Mucosa of stomach (tissue), 1 donor: ENCODE data around the gene PHF20.
"Not testable (repeated sequence)": the region's sequence is repeated elsewhere in the genome, so short reads cannot be mapped to it uniquely, and the experiment has no call there.

Experiments
- H3K27me3 ChIP-seq: one replicate; pipeline ENCODE4 v1.7.0; 2013; ENCODE audit warnings: mild to moderate bottlenecking, low read length; ENCODE audit not compliant: control insufficient read depth, insufficient read depth
- H3K36me3 ChIP-seq: one replicate; pipeline ENCODE4 v1.7.0; 2013; ENCODE audit warnings: low read length; ENCODE audit not compliant: control insufficient read depth, insufficient read depth
- H3K4me1 ChIP-seq: one replicate; pipeline ENCODE4 v1.7.0; 2013; ENCODE audit warnings: mild to moderate bottlenecking, low read length; ENCODE audit not compliant: control insufficient read depth, insufficient read depth
- H3K4me3 ChIP-seq: one replicate; pipeline ENCODE4 v1.7.0; 2013; ENCODE audit warnings: low read length
- H3K9ac ChIP-seq: one replicate; pipeline ENCODE4 v1.7.0; 2013; ENCODE audit warnings: mild to moderate bottlenecking, low read length, moderate library complexity
- H3K9me3 ChIP-seq: one replicate; pipeline ENCODE4 v1.7.0; 2013; ENCODE audit warnings: mild to moderate bottlenecking, low read length, moderate library complexity; ENCODE audit not compliant: control insufficient read depth
- donor health status: Pancreatic carcinoma.

The PHF20 gene

GRCh38 chr20:35981969-35982368 lies 210.2 kb downstream of the PHF20 start:
- no peak overlapping the region for H3K4me3 ChIP-seq
- H3K36me3 ChIP-seq, result no peaks in the 10 kb centered on the region
- H3K27me3 ChIP-seq, result no peaks in the 10 kb centered on the region
- no peak overlapping the region for H3K9ac ChIP-seq
- H3K4me1 ChIP-seq, result no peaks in the 10 kb centered on the region
- H3K9me3 ChIP-seq, result no peaks in the 10 kb centered on the region

GRCh38 chr20:35984382-35984781 lies 212.6 kb downstream of the PHF20 start:
- H3K9ac ChIP-seq, result no peak overlapping the region
- no peak overlapping the region for H3K4me3 ChIP-seq
- no peaks in the 10 kb centered on the region for H3K4me1 ChIP-seq
- H3K36me3 ChIP-seq, result no peaks in the 10 kb centered on the region
- no peaks in the 10 kb centered on the region for H3K27me3 ChIP-seq
- no peaks in the 10 kb centered on the region for H3K9me3 ChIP-seq

- no peaks in the 10 kb centered on the region for H3K9me3 ChIP-seq
- no peak overlapping the region for H3K4me3 ChIP-seq
- H3K4me1 ChIP-seq, result no peaks in the 10 kb centered on the region
- no peaks in the 10 kb centered on the region for H3K36me3 ChIP-seq
- H3K27me3 ChIP-seq, result no peaks in the 10 kb centered on the region
- no peak overlapping the region for H3K9ac ChIP-seq
These were observed 214.0 kb downstream of the PHF20 start for GRCh38 chr20:35985806-35986205.

GRCh38 chr20:35988910-35989463 lies 217.2 kb downstream of the PHF20 start:
- no peak overlapping the region for H3K4me3 ChIP-seq
- H3K36me3 ChIP-seq, result no peaks in the 10 kb centered on the region
- no peaks in the 10 kb centered on the region for H3K9me3 ChIP-seq
- no peak overlapping the region for H3K9ac ChIP-seq
- H3K4me1 ChIP-seq, result no peaks in the 10 kb centered on the region
- H3K27me3 ChIP-seq, result no peaks in the 10 kb centered on the region

DNA sequence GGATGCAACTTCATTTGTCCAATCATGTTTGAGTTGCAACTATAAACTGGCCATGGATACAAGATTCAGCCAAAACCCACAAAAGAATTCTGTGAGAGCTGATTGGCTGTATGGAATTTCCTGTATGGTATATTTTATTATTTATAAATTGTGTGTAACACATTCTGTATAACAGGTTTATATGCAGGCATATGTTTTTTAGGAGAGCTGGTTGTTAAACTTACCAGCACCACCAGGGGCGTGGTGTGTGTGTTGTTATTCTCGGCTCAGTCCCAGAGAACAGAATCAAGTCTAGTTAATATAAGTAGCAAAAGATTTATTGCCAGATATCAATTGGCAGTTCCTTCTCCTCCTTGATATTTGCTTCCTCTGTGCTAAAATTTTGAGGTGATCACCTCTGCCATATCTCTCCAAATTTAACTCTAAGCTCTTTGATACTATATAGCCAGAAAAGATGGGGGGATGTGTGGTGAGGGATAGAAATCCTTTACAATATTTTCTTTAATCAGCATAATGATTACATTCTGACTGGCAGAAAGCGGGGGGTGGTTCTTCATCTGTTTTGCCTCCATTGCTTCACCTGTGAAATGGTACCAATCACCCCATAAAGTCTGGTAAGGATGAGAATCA lies 219.4 kb downstream of the PHF20 start:
- Histone ChIP-seq H3K36me3 (no peaks in the 10 kb centered on the region), H3K4me1 (no peaks in the 10 kb centered on the region), H3K9me3 (no peaks in the 10 kb centered on the region), H3K9ac (no peak overlapping the region), H3K27me3 (no peaks in the 10 kb centered on the region), H3K4me3 (no peak overlapping the region)

- Histone ChIP-seq H3K4me3 (no peak overlapping the region), H3K36me3 (no peaks in the 10 kb centered on the region), H3K9me3 (no peaks in the 10 kb centered on the region), H3K9ac (no peak overlapping the region), H3K27me3 (no peaks in the 10 kb centered on the region), H3K4me1 (no peaks in the 10 kb centered on the region)
These were observed 221.0 kb downstream of the PHF20 start for GRCh38 chr20:35992713-35993335.

GRCh38 chr20:35994994-35995453 lies 223.2 kb downstream of the PHF20 start:
- no peak overlapping the region for H3K9ac ChIP-seq
- no peaks in the 10 kb centered on the region for H3K36me3 ChIP-seq
- H3K4me3 ChIP-seq, result no peak overlapping the region
- no peaks in the 10 kb centered on the region for H3K27me3 ChIP-seq
- no peaks in the 10 kb centered on the region for H3K9me3 ChIP-seq
- H3K4me1 ChIP-seq, result no peaks in the 10 kb centered on the region

- not testable (repeated sequence) for H3K27me3 ChIP-seq, H3K4me3 ChIP-seq, H3K4me1 ChIP-seq, H3K9me3 ChIP-seq, H3K9ac ChIP-seq, H3K36me3 ChIP-seq
These were observed 224.7 kb downstream of the PHF20 start for GRCh38 chr20:35996492-35996891.
